HG02840 (cell line): ENCODE results near the gene JPT2.
"Not testable (repeated sequence)": the region's sequence is repeated elsewhere in the genome, so short reads cannot be mapped to it uniquely, and the experiment has no call there.

Experiments
- ATAC-seq: cut with Tn5 transposase; IDR thresholded peaks from one replicate; pipeline ENCODE4 v1.9.1; 2021; ENCODE audit warnings: mild to moderate bottlenecking, moderate library complexity, moderate number of reproducible peaks; ENCODE audit not compliant: unreplicated experiment, low FRiP score

JPT2 gene

GRCh38 chr16:1727651-1728624, 49.9 kb downstream of the JPT2 start:
- ATAC-seq = no peak

GRCh38 chr16:1729026-1729425, 50.9 kb downstream of the JPT2 start:
- no peak for ATAC-seq

- ATAC-seq = no peak
These were observed 51.4 kb downstream of the JPT2 start for GRCh38 chr16:1729445-1729844.

GRCh38 chr16:1731073-1731472, 53.0 kb downstream of the JPT2 start:
- no peak for ATAC-seq

- ATAC-seq = no peak
These were observed 53.5 kb downstream of the JPT2 start for GRCh38 chr16:1731603-1732002.

GRCh38 chr16:1732071-1732470, 54.0 kb downstream of the JPT2 start:
- no peak for ATAC-seq

GRCh38 chr16:1732551-1732987, 54.5 kb downstream of the JPT2 start:
- not testable (repeated sequence) for ATAC-seq

GRCh38 chr16:1734123-1734522, 56.0 kb downstream of the JPT2 start:
- no peak for ATAC-seq

- no peak for ATAC-seq
These were observed 56.7 kb downstream of the JPT2 start for GRCh38 chr16:1734816-1735215.

GRCh38 chr16:1740234-1740633, 62.2 kb downstream of the JPT2 start:
- no peak for ATAC-seq

GRCh38 chr16:1740781-1741490, 62.9 kb downstream of the JPT2 start:
- ATAC-seq = no peak

- no peak for ATAC-seq
These were observed 63.6 kb downstream of the JPT2 start for GRCh38 chr16:1741553-1742165.

- no peak for ATAC-seq
These were observed 65.6 kb downstream of the JPT2 start for GRCh38 chr16:1743376-1744337.

- ATAC-seq = no peak
These were observed 66.3 kb downstream of the JPT2 start for GRCh38 chr16:1744338-1744840.

GRCh38 chr16:1745181-1745899, 67.3 kb downstream of the JPT2 start:
- no peak for ATAC-seq

GRCh38 chr16:1745900-1746692, 68.0 kb downstream of the JPT2 start:
- ATAC-seq = no peak

- ATAC-seq = no peak
These were observed 68.7 kb downstream of the JPT2 start for GRCh38 chr16:1746693-1747195.

GRCh38 chr16:1747934-1748333, 69.9 kb downstream of the JPT2 start:
- no peak for ATAC-seq
